GM10266 (cell line): ENCODE measurements around the gene CDKL1.
A peak's percentile ranks its signal among the peaks of the same experiment; 100 is the strongest.
"Not testable (repeated sequence)": the region's sequence is repeated elsewhere in the genome, so short reads cannot be mapped to it uniquely, and the experiment has no call there.

Source experiments
- DNase-seq: peaks from one replicate; pipeline ENCODE4 v3.0.0; 2012; ENCODE audit errors: extremely low spot score
- CTCF ChIP-seq: IDR thresholded peaks from 2 replicates; pipeline ENCODE4 v1.5.1; 2012; ENCODE audit warnings: mild to moderate bottlenecking, low read depth; ENCODE audit not compliant: control insufficient read depth, insufficient read depth; ENCODE audit errors: missing control alignments

CDKL1 gene

GRCh38 chr14:50333014-50333509, 63.6 kb downstream of the CDKL1 start:
- DNase-seq: no peak
- no peak for TF ChIP-seq CTCF

- DNase-seq: no peak
- TF ChIP-seq CTCF: no peak
Measured at GRCh38 chr14:50331596-50331995, 65.1 kb downstream of the CDKL1 start.

GRCh38 chr14:50321009-50321660, 75.5 kb downstream of the CDKL1 start:
- peak; percentile 88 for TF ChIP-seq CTCF
- DNase-seq: peak; percentile 59

GRCh38 chr14:50320283-50320682, 76.4 kb downstream of the CDKL1 start:
- TF ChIP-seq CTCF: no peak
- no peak for DNase-seq

- no peak for TF ChIP-seq CTCF
- DNase-seq: no peak
Measured at GRCh38 chr14:50319721-50320120, 77.0 kb downstream of the CDKL1 start.

GRCh38 chr14:50319293-50319692, 77.4 kb downstream of the CDKL1 start:
- no peak for DNase-seq
- TF ChIP-seq CTCF: no peak

GRCh38 chr14:50318031-50318626, 78.6 kb downstream of the CDKL1 start:
- DNase-seq: no peak
- peak; percentile 36 for TF ChIP-seq CTCF

- DNase-seq: not testable (repeated sequence)
Measured at GRCh38 chr14:50314098-50314497, 82.6 kb downstream of the CDKL1 start.
